Osteoblast (primary cell): ENCODE data around the gene SLC22A15. TPM values are rescaled to one million over a fixed set of nuclear protein-coding genes. Genes with fewer than 3 reads are reported as not detected.
A peak's percentile ranks its signal among the peaks of the same experiment; 100 is the strongest.

Source experiments
- DNase-seq: peaks from one replicate; pipeline ENCODE4 v3.0.0; 2011; ENCODE audit warnings: low spot score, mixed read lengths; ENCODE audit not compliant: insufficient read length; ENCODE audit errors: missing footprints
- H2AFZ ChIP-seq: 2 replicates; pipeline ENCODE4 v1.6.0; 2011; ENCODE audit warnings: mild to moderate bottlenecking, low read length
- H3K27ac ChIP-seq: 2 replicates; pipeline ENCODE4 v1.5.1; 2011; ENCODE audit warnings: mild to moderate bottlenecking, low read depth, low read length, moderate library complexity
- H3K27me3 ChIP-seq: 2 replicates; pipeline ENCODE4 v1.6.0; 2012; ENCODE audit warnings: mild to moderate bottlenecking, control low read depth, inconsistent platforms, low read length, moderate library complexity; ENCODE audit not compliant: insufficient read depth
- H3K36me3 ChIP-seq: 2 replicates; pipeline ENCODE4 v1.5.1; 2011; ENCODE audit warnings: mild to moderate bottlenecking, low read length, control low read depth, moderate library complexity; ENCODE audit not compliant: insufficient read depth
- H3K4me1 ChIP-seq: 2 replicates; pipeline ENCODE4 v1.5.1; 2011; ENCODE audit warnings: mild to moderate bottlenecking, low read length, control low read depth, moderate library complexity; ENCODE audit not compliant: insufficient read depth
- H3K4me2 ChIP-seq: 2 replicates; pipeline ENCODE4 v1.6.0; 2011; ENCODE audit warnings: mild to moderate bottlenecking, low read length; ENCODE audit not compliant: insufficient read depth
- H3K4me3 ChIP-seq: fragments of 200-600 bp; sonication (generic); 3 replicates; pipeline ENCODE4 v1.5.1; 2012; ENCODE audit warnings: mild to moderate bottlenecking, low read length, inconsistent platforms; ENCODE audit not compliant: insufficient read depth
- H3K79me2 ChIP-seq: 2 replicates; pipeline ENCODE4 v1.6.0; 2012; ENCODE audit warnings: mild to moderate bottlenecking, low read length, control low read depth, inconsistent platforms; ENCODE audit not compliant: insufficient read depth
- H3K9me3 ChIP-seq: 2 replicates; pipeline ENCODE4 v1.5.1; 2011; ENCODE audit warnings: low read depth, low read length, control low read depth
- H4K20me1 ChIP-seq: 2 replicates; pipeline ENCODE4 v1.6.0; 2012; ENCODE audit warnings: mild to moderate bottlenecking, low read length, control low read depth; ENCODE audit not compliant: insufficient read depth
- CTCF ChIP-seq: IDR thresholded peaks from 2 replicates; pipeline ENCODE4 v1.5.1; 2011; ENCODE audit warnings: mild to moderate bottlenecking, low read depth, low read length, moderate library complexity; ENCODE audit errors: extremely low read depth
- total RNA-seq: library from RNA; depleted of rRNA; stranded (reverse); fragments of >200 nt; gene quantifications from 2 replicates; pipeline ENCODE4 v1.2.3, GENCODE V29; 2012

Gene SLC22A15
- total RNA-seq, 1 donor: 14.5 TPM

GRCh38 chr1:116019653-116020253 lies 43.4 kb downstream of the SLC22A15 start:
- H3K4me3 ChIP-seq: no peak overlapping the region
- no peaks in the 10 kb centered on the region for H3K36me3 ChIP-seq
- no peaks in the 10 kb centered on the region for H3K9me3 ChIP-seq
- H3K27me3 ChIP-seq: no peaks in the 10 kb centered on the region
- H3K79me2 ChIP-seq: no peaks in the 10 kb centered on the region
- no peak overlapping the region for H3K4me2 ChIP-seq
- no peak overlapping the region for H2AFZ ChIP-seq
- no peaks in the 10 kb centered on the region for H3K4me1 ChIP-seq
- peak; percentile 48 for DNase-seq
- no peak overlapping the region for H3K27ac ChIP-seq
- TF ChIP-seq CTCF: no peak
- H4K20me1 ChIP-seq: no peaks in the 10 kb centered on the region

GRCh38 chr1:116020668-116021272 lies 44.5 kb downstream of the SLC22A15 start:
- H3K36me3 ChIP-seq: no peaks in the 10 kb centered on the region
- DNase-seq: peak; percentile 80
- peak; percentile 72 for TF ChIP-seq CTCF
- H4K20me1 ChIP-seq: no peaks in the 10 kb centered on the region
- no peak overlapping the region for H2AFZ ChIP-seq
- H3K9me3 ChIP-seq: no peaks in the 10 kb centered on the region
- no peak overlapping the region for H3K4me3 ChIP-seq
- H3K27me3 ChIP-seq: no peaks in the 10 kb centered on the region
- no peak overlapping the region for H3K4me2 ChIP-seq
- no peak overlapping the region for H3K27ac ChIP-seq
- H3K79me2 ChIP-seq: no peaks in the 10 kb centered on the region
- no peaks in the 10 kb centered on the region for H3K4me1 ChIP-seq

- H3K27me3 ChIP-seq: no peaks in the 10 kb centered on the region
- H3K4me2 ChIP-seq: no peak overlapping the region
- no peaks in the 10 kb centered on the region for H4K20me1 ChIP-seq
- H3K4me3 ChIP-seq: no peak overlapping the region
- no peak for DNase-seq
- H2AFZ ChIP-seq: no peak overlapping the region
- H3K36me3 ChIP-seq: peaks cover 3% of the 10 kb centered on the region
- no peak overlapping the region for H3K27ac ChIP-seq
- no peaks in the 10 kb centered on the region for H3K4me1 ChIP-seq
- no peak for TF ChIP-seq CTCF
- H3K79me2 ChIP-seq: no peaks in the 10 kb centered on the region
- H3K9me3 ChIP-seq: no peaks in the 10 kb centered on the region
Observed at GRCh38 chr1:116024626-116025025, 48.3 kb downstream of the SLC22A15 start.

GRCh38 chr1:116026631-116027030 lies 50.3 kb downstream of the SLC22A15 start:
- Histone ChIP-seq H3K27ac (no peak overlapping the region), H3K79me2 (no peaks in the 10 kb centered on the region), H3K27me3 (no peaks in the 10 kb centered on the region), H4K20me1 (no peaks in the 10 kb centered on the region), H3K9me3 (no peaks in the 10 kb centered on the region), H3K4me3 (no peak overlapping the region), H3K4me2 (no peak overlapping the region), H2AFZ (no peak overlapping the region), H3K4me1 (no peaks in the 10 kb centered on the region), H3K36me3 (peaks cover 3% of the 10 kb centered on the region)
- TF ChIP-seq CTCF: no peak
- no peak for DNase-seq
